Measurements from ENCODE around the gene THBS2.
"Not testable (repeated sequence)": the region's sequence is repeated elsewhere in the genome, so short reads cannot be mapped to it uniquely, and the experiment has no call there.

THBS2 gene

DNA sequence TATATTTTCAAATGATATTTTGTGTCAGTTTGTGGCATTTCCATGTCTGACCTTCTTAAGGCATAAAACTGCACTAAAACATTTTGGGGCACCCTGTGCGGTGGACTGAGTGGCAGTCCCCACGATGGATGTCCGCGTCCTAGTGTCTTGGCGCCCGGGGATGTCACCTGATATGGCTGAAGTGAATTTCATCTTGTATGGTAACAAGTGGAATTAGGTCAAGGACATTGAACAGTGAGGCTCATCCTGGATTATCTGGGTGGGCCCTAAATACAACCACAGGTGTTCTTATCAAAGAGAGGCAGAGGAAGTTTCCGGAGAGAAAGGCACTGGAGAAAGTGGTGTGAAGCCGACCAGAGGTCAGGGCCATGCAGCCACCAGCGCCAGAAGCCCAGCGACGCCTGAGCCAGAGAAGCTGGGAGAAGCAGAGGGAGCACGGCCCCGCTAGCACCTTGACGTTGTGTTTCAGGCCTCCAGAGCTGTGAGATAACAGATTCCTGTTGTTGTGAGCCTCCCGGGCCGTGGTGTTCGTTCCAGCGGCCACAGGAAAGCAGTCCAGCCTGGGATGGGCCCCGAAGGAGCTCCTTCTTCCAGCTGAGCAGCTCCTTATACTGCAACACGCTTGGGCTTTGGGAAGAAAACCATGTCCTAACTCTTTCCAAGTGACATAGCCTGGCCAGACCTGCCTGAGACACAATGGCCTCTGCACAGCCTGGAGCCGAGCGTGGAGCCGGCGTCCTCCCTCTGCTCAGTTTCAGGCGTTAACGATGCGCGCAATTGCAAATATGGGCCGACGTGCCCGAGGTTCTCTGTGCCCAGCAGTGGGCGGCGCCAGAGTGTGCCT, 22.5 kb downstream of the THBS2 start:
- DNase-seq (ENCODE audit: low read depth) = no peak

DNA sequence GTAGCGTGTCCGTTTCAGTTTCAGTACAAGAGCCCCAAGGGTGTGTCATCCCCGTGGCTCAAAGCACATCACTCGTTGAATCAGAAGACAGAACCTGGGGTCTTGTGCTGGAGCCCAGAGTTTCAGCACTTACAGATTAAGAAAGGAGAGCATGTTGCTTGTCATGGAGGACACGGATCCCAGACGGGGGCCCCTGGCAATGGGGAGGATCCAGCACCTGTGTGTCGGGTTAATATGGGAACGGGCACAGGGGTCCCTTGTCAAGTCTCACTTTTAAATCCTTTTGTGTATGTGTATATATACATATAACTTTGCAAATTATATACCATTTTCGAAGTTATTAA, 23.4 kb downstream of the THBS2 start:
- DNase-seq (ENCODE audit: low read depth) = no peak

DNA sequence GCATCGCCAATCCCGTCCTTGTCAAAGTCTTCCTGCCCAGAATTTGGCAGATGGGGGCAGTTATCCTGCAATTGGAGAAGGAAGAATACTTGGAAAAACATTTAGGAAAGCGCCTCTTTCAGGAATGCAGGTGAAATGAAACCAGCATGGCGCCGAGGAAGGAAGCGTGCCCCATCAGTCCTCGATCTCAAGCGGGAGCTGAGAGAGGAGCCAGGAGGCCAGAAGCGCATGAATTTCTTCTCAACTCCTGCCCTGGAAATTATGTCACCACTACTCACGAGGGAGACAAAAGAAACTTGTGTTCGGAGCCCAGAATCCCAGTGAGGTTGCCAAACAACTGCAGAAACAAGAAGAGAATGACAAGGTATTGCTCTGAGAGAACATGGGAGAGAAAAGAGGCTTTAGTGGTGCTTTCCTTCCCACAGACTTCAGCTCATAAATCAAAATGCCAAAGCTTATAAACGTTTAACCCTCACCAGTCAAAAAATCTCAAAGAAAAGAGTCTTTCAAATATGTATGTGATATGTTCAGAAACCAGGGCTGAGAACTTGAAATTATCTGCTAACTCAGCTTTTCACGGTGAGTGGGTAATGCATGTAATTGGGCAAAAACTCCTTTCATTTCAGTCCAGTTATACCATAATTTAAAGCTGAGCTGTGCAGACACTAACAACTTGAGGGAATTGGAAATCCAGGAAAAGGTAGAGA, 23.9 kb downstream of the THBS2 start:
- DNase-seq (ENCODE audit: low read depth) = no peak

DNA sequence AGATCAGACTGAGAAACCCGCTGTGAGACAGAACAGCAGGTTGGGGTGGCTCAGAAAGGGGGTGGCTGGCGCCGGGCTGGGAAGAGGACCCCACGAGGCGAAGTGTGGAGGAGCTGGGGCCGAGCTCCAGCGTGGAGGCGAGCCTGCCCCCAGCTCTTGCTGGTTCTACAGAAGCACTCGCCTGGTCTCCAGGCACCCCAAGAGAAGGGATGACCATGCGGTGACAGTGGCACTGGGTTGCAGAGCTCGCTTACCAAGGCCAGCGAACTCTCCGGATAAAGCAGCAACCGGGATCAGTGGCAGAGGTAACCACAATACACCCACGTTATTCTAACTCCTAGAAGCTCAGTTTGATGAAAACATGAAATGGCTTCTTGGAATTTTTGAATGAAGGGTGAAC, 26.5 kb downstream of the THBS2 start:
- DNase-seq (ENCODE audit: low read depth) = no peak

DNA sequence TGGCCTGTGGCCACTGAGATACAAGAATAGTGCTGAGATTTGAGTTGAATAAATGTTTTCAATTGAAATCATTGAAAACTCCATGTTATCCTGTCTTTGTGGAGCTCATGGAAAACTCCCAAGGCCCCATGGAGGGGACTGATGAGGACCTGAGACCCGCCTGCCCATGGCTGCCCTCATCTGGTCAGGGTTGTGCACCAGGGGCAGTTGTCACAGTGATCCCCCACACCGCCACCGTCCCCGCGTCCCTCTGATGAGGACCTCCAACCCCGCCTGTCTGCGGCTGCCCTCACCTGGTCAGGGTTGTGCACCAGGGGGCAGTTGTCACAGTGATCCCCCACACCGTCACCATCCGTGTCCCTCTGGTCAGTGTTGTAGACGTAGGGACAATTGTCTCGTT, 27.8 kb downstream of the THBS2 start:
- no peak for DNase-seq (ENCODE audit: low read depth)

DNA sequence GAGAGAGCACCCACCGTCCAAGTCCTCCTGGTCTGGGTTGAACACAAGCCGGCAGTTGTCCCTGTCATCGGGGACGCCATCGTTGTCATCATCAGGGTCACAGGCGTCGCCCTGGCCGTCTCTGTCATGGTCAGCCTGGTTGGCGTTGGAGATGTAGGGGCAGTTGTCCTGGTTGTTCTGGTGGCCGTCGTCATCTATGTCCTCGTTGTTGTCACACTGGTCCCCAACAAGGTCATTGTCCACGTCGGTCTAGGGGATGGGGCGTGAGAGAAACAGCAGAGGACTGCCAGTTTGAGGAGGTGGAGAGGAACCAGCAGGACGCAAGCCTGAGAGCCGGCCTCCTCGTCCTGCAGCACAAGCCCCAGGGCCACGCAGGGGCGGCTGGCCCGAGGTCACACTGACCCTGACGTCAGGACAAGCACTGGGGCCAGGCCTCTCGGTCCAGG, 28.5 kb downstream of the THBS2 start:
- no peak for DNase-seq (ENCODE audit: low read depth)

DNA sequence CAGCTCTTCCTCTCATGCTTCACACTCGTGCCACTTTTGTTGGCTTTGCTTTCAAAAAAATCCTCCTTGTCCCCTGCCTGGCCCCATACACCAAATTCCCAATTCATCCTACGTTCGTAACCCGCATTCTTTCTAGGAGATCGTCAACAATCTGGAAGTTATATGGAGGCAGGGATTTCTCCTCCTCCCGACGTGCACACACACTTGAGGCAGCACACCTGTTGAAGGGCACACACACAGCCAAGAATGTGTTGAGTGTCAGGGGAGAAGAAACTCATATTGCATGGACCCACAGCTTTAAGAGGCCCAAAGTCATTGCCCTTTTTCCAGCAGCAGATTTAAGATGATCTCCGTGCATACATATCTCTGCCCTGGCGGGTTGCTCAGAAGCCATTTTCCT, 28.9 kb downstream of the THBS2 start:
- DNase-seq (ENCODE audit: low read depth) = no peak

DNA sequence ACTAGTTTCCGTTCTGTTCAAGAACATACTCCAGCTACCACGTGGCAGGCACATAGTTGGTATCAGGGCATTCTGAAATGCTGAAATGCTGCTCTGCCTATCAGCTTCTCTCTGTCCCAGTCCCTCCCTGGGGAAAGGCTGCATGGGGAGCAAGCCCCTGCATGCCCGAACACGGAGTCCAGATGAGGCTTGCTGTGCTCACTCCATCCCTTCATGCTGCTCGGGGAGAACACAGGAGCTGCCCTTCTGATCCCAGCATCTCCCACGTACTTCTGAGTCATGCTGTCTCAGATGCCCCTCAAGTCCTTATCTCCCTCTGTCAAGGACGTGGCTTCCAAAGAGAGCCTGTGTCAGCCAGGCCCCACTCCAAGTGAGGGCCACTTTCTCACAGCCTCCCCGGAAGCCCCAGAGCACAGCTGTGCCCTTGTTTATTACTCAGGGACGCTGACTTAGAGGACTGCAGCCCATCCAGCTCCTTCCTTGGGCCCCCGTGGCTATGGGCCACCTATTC, 29.4 kb downstream of the THBS2 start:
- DNase-seq (ENCODE audit: low read depth) = no peak

DNA sequence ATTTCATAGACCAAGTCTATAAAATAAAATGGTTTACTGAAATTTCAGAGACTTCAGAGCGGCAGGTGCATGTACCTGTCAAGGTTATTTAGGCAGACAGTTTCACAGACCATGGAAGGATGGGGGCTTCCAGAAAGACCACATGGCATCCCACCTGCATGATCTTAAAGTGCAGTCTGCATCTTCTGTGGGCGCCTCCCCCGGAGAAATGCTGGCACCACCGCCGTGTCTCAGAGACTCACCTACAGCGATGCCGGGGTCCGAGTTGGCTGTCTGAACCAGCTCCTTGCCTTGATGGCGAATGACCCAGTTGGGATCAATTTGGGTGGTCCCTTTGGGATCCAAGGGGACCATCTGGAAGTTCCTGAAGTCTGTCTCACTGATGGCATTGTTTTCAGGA, 30.6 kb downstream of the THBS2 start:
- no peak for DNase-seq (ENCODE audit: low read depth)

DNA sequence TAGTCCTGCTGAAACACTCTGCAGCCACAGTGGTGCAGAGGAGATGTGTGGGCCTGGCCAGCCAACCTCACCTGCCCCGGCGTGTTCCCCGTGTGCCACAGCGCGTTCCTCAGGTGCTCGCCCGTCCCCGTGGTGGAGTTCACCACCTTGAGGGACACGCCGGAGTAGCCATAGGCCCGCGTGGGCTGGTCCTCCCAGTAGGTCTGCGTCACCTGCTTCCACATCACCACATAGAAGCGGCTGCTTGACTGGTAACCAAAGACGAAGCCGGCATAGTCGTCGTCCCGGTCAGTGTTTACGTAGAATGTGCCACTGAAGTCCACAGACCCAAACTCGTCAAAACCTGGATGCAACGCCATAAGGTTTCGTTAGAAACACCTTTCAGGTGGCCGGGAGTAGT, 31.5 kb downstream of the THBS2 start:
- DNase-seq (ENCODE audit: low read depth) = no peak

DNA sequence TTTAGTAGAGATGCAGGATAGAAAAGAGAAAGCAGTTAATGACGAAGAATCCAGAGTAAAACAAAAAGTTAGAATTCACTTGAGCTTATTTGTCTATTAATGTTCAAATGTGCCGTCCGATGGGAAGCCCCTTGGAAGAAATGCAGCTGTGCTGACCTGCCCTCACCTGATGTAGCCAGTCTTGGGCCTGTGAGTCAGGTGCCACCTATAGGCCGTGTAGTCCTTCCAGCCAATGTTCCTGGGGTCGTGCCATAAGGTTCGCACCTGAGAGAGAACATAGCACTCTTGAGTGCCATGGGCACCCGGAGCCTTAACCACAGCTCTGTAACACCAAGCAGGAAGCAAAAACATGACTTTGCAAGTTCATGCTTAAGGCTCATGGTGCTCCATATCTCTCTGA, 32.4 kb downstream of the THBS2 start:
- DNase-seq (ENCODE audit: low read depth) = no peak

DNA sequence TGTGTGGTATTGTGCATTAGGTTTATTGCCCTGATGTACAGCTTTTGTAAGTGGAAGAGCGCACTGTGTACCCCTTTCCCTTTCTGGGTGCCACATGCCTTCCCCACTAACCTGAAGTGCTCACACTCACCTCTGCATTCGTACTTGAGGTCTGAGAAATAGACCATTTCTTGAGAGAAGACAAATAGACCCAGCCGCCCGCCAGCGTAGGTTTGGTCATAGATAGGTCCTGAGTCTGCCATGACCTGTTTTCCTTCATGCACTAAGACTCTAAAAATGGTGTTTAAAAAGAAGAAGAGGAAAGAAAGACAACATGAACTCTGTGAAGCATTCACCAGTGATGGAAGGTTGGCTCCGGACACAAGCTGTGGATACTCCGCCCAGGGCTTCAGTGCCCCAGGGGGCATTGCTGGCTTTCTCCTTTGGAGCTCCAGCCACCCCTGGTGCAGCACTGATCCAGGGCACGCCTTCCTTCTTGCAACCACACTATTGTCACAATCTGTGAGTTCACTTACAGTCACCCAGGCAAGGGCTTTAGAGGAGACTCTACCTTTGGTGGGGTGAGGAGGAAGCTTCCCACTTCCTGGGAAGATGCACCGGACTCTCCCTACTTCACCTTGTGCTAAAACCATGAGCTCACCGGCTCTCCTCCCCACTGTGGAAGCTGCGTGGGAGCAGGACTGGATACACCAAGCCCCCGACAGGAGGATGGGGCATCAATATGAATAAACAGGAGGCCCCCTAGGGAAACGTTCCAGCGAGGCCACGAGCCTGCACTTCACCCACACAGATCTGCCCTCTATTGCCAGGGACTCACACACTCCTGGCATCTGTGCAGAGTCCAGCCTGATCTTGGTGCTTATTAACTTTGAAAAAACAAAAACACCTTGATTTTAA, 33.3 kb downstream of the THBS2 start:
- no peak for DNase-seq (ENCODE audit: low read depth)

DNA sequence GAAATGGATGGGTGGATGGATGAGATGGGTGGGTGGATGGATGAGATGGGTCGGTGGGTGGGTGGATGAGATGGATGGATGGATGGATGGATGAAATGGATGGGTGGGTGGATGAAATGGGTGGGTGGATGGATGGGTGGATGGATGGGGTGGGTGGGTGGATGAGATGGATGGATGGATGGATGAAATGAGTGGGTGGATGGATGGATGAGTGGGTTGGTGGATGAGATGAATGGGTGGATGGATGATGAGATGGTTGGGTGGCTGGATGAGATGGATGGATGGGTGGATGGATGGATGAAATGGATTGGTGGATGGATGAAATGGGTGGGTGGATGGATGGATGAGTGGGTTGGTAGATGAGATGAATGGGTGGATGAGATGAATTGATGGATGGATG, 35.7 kb downstream of the THBS2 start:
- no peak for DNase-seq (ENCODE audit: low read depth)

DNA sequence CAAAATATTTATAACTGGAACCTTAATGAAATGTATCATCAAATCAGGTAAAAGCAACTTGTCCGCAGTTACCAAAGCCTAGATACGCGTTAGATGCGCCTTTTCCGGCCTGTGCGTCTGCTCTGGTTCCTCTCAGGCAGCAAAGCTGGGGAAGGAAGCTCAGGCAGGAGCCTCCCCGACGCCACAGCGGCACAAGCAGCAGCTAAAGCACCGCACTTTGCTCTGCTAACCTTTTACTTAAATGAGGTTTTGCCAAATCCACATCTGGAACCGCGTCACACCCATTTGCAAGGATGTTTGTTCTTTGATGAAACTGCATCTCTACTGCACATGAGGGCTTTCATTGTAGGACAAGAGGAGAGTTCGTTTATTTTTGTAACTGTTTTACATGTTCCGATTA, 36.8 kb downstream of the THBS2 start:
- no peak for DNase-seq (ENCODE audit: low read depth)

DNA sequence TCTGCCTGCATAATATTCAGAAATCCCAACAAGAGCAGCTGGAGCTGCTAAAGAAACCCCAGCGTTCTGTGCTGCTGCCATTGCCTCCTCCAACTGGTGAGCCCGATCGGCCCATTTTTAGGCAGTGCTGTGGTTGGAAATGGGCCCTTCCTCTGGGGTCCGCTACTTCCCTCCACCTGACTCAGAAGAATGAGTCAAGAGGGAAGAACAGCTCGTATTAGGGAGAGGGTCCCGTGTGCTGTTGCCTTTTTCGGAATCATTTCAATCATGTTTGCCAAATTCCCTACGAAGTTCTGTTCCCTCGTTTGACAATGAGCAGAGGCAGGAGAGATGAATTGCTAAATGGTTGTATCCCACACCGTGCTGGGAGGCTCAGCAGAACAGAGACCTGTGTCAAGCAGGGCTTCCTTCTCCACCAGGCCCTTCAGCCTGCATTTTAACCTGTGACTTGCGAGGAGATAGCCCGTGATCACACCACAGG, 38.4 kb downstream of the THBS2 start:
- DNase-seq (ENCODE audit: low read depth) = no peak

DNA sequence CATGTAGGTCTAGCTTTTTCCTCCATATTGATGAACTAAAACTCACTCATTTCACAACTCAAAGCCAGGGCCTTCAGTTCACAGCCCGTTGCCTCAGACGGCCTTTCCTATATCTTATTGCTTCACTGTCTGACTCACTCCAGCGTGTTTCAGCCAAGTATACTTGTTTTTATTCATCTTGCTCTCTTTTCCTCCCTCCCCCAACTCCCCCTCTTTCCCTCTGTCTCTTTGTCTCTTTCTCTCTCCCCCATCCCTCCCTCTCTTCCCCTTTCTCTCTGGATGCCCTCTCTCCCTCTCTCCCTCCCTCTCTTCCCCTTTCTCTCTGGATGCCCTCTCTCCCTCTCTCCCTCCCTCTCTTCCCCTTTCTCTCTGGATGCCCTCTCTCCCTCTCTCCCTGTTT, 38.9 kb downstream of the THBS2 start:
- not testable (repeated sequence) for DNase-seq (ENCODE audit: low read depth)

DNA sequence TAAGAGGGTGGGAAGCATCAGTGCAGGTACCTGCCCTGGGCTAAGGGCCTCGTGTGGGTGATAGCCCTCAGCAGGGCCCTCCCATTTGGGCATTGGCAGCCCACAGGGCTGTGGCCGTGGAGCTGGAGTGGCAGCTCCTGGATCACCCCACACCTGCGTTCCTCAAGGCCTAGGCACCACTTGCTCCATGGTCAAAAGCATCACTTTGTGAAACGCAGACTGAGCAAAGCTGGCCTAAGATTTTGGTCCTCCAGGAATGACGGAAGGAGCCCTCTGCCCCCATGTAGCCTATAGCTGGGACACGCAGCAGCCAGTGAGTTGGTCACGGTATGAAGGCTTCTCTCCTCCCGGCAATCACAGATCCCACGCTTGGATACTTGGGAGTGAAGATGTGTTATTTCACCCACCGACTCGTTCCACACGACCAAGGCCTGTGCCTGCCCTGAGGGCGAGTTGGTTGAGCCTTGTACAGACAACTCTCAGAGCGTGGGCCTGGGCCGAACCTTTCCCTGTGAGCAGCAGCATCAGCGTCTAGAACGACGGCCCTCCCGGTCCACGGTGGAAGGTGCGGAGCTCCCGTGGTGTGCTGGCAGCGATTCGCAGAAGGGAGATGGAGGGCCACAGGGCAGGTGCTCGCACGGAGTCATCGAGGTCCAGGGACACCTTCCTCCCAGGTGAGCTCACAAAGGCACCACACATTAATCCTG, 39.7 kb downstream of the THBS2 start:
- no peak for DNase-seq (ENCODE audit: low read depth)

DNA sequence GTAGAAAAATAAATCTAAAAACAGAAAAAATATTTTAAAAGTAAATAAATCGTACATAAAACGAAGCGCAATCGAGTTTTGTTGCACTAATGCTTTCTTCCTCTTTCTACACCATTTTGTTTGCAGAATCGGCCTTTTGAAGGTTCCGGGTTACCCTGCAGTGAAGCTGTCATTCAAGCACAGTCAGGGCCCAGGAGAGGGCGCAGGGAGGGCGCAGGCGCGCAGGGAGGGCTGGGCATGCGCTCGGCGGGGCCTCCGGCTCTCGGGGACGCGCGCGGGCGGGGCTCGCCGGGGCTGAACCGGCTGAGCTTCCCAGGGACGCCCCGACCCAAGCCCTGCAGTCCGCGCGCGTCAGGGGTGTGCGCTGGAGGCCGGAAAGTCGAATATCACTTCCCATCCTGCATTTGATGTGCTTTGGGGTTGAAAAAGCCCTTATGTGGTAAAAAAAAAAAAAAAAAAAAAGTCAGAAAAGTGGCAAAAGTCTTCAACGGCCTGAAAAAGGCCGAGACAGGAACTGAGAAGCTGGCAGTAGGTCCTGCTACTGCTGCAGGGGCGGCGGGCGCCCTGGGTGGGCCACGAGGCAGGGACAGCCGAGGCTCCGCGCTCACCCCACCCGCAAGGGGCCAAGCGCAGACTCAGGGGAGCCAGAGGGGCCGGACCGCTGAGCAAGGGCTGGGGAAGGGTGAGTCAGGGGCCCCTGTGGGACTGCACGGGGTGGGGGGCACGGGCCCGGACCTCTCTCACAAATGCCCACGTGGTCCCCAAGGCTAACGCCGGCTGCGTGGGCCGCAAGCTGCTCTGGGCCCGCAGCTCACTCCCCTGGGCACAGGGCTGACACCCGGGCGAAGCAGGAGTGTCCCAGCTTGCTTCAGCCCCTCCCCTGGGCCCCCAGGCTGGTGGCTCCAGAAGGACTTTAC, 40.5 kb downstream of the THBS2 start:
- peak; percentile 79 for DNase-seq (ENCODE audit: low read depth)

DNA sequence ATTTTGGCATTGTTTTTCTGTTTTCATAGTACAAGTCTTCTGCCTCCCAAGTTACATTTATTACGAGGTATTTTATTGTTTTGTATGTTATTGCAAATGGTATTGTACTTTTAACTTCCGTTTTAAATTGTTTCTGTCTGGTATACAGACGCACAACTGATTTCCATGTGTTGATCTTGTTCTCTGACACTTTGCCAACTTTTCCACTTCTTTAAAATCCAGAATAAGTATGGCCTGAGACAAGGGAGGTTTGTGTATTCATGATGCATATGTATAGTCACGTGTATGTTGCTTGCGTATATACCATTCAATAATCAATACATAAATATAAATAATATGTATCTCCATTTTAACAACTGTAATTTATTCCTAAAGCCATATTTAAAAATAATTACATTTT, 41.2 kb downstream of the THBS2 start:
- no peak for DNase-seq (ENCODE audit: low read depth)

DNA sequence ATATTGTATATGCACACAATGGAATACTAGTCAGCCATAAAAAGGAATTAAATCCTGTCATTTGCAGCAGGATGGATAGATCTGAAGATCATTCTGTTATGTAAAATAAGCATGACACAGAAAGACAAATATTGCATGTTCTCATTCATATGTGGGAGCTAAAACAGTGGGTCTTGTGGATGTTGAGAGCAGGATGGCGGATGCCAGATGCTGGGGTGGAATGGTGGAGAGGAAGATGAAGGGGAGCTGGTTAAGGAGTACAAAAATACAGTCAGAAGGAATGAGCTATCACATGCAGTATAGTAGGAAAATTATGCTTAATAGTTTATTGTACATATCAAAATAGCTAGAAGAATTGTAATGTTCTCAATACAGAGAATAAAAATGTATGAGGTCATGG, 41.8 kb downstream of the THBS2 start:
- DNase-seq (ENCODE audit: low read depth) = no peak

DNA sequence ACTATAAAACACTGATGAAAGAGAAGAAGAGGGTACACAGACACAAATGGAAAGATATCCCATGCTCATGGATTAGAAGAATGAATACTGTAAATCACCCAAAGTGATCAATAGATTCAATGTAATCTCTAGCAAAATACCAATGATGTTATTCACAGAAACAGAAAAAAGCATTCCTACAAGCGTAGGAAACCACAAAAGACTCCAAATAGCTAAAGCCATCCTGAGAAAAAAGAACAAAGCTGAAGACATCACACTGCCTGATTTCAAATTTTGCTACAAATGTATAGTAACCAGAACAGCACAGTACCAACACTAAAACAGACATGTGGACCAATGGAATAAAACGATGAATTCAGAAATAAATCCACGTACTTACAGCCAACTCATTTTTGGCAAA, 43.0 kb downstream of the THBS2 start:
- no peak for DNase-seq (ENCODE audit: low read depth)
